IPS-18a (cell line): ENCODE data around the gene MVB12A.

ENCODE experiments used
- H3K27ac ChIP-seq: one replicate; pipeline ENCODE4 v1.5.1; 2013; ENCODE audit warnings: low read length
- H3K27me3 ChIP-seq: one replicate; pipeline ENCODE4 v1.6.1; 2013; ENCODE audit warnings: mild to moderate bottlenecking, low read length; ENCODE audit not compliant: control insufficient read depth, insufficient read depth
- H3K36me3 ChIP-seq: one replicate; pipeline ENCODE4 v1.6.1; 2013; ENCODE audit warnings: low read depth, low read length; ENCODE audit not compliant: control insufficient read depth
- H3K4me1 ChIP-seq: one replicate; pipeline ENCODE4 v1.6.1; 2013; ENCODE audit warnings: low read depth, low read length; ENCODE audit not compliant: control insufficient read depth
- H3K4me3 ChIP-seq: one replicate; pipeline ENCODE4 v1.5.1; 2013; ENCODE audit warnings: low read length
- H3K9ac ChIP-seq: one replicate; pipeline ENCODE4 v1.6.1; 2013; ENCODE audit warnings: mild to moderate bottlenecking, low read length, moderate library complexity
- H3K9me3 ChIP-seq: one replicate; pipeline ENCODE4 v1.6.1; 2013; ENCODE audit warnings: low read depth, low read length; ENCODE audit not compliant: control insufficient read depth

Gene MVB12A

GRCh38 chr19:17454576-17455071 is 34.8 kb downstream of the MVB12A start:
- Histone ChIP-seq H3K27ac (no peak overlapping the region), H3K4me3 (peak overlapping the region; percentile 50), H3K9ac (no peak overlapping the region), H3K4me1 (peaks cover 4% of the 10 kb centered on the region), H3K27me3 (peaks cover 37% of the 10 kb centered on the region), H3K36me3 (no peaks in the 10 kb centered on the region), H3K9me3 (no peaks in the 10 kb centered on the region)

DNA sequence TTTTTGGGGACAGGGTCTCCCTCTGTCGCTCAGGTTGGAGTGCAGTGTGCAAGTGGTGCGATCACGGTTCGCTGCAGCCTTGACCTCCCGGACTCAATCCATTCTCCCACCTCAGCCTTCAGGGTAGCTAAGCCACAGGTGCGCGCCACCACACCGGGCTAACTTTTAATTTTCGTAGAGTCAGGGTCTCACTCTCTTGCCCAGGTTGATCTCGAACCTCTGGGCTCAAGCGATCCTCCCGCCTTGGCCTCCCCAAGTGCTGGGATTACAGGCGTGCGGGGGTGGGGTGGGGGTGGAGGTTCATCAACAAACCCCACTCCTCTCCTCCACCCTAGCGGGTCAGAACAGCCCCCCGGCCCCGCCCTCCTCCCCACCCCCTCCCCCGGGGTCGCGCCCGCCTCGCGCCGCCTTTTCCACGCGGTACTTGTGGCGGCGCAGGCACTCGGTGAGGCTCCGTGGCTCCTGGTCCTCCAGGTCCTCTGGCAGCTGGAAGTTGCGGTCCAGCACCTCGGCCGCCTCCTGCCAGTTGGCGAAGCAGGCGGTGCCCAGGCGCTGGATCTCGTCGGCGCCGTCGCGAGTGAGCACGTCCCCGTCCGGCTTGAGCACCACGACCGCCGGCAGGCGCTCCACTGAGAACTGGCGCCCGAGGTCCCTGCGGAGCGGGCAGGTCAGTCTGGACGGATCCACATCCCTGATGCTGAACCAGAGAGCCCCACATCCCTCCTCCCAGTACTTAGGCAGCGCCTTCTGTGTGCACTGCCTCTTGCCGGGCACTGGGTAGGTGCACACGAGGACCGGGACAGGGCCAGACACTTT is 35.7 kb downstream of the MVB12A start:
- peaks cover 37% of the 10 kb centered on the region for H3K27me3 ChIP-seq
- H3K9ac ChIP-seq = no peak overlapping the region
- H3K4me3 ChIP-seq = no peak overlapping the region
- peaks cover 4% of the 10 kb centered on the region for H3K4me1 ChIP-seq
- no peaks in the 10 kb centered on the region for H3K36me3 ChIP-seq
- H3K9me3 ChIP-seq = no peaks in the 10 kb centered on the region
- H3K27ac ChIP-seq = no peak overlapping the region

DNA sequence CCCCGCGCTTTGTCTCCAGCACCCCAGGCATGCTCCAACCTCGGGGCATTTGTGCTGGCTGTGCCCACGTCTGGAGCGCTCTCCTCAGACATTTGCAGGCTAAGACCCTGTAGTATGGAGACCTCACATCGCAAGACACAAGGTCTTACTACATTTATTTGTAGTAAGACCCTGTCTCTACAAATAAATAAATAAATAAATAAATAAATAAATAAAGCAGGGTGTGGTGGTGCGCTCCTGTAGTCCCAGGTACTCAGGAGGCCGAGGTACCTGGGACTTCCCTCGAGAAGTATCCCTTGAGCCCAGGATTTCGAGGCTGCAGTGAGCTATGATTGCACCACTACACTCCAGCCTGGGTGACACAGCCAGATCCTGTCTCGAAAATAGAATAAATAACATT is 36.3 kb downstream of the MVB12A start:
- Histone ChIP-seq H3K9ac (no peak overlapping the region), H3K9me3 (no peaks in the 10 kb centered on the region), H3K4me1 (peaks cover 4% of the 10 kb centered on the region), H3K27ac (no peak overlapping the region), H3K4me3 (no peak overlapping the region), H3K36me3 (no peaks in the 10 kb centered on the region), H3K27me3 (peaks cover 37% of the 10 kb centered on the region)

GRCh38 chr19:17457616-17458015 is 37.8 kb downstream of the MVB12A start:
- Histone ChIP-seq H3K9me3 (no peaks in the 10 kb centered on the region), H3K4me1 (peaks cover 4% of the 10 kb centered on the region), H3K27ac (no peak overlapping the region), H3K9ac (no peak overlapping the region), H3K36me3 (no peaks in the 10 kb centered on the region), H3K4me3 (no peak overlapping the region), H3K27me3 (peaks cover 37% of the 10 kb centered on the region)

GRCh38 chr19:17458970-17459369 is 39.1 kb downstream of the MVB12A start:
- no peaks in the 10 kb centered on the region for H3K9me3 ChIP-seq
- H3K27me3 ChIP-seq = peaks cover 32% of the 10 kb centered on the region
- H3K27ac ChIP-seq = no peak overlapping the region
- no peak overlapping the region for H3K9ac ChIP-seq
- H3K4me3 ChIP-seq = no peak overlapping the region
- peaks cover 4% of the 10 kb centered on the region for H3K4me1 ChIP-seq
- H3K36me3 ChIP-seq = no peaks in the 10 kb centered on the region

- no peaks in the 10 kb centered on the region for H3K9me3 ChIP-seq
- no peak within 1 kb of the TSS for H3K9ac ChIP-seq
- no peaks in the 10 kb centered on the region for H3K4me1 ChIP-seq
- no peaks in the 10 kb centered on the region for H3K36me3 ChIP-seq
- H3K27me3 ChIP-seq = peaks cover 18% of the 10 kb centered on the region
- no peak within 1 kb of the TSS for H3K4me3 ChIP-seq
- no peak within 1 kb of the TSS for H3K27ac ChIP-seq
These were observed 40.8 kb downstream of the MVB12A start, which contains the start of gene NXNL1 for GRCh38 chr19:17460372-17461230. NXNL1 (minus strand) TSS chr19:17460926; CDS start chr19:17460869, 57 bp downstream.

- Histone ChIP-seq H3K27me3 (peaks cover 12% of the 10 kb centered on the region), H3K27ac (no peak overlapping the region), H3K4me3 (no peak overlapping the region), H3K9me3 (no peaks in the 10 kb centered on the region), H3K9ac (no peak overlapping the region), H3K4me1 (peaks cover 9% of the 10 kb centered on the region), H3K36me3 (no peaks in the 10 kb centered on the region)
These were observed 46.6 kb downstream of the MVB12A start for GRCh38 chr19:17466487-17466850.

DNA sequence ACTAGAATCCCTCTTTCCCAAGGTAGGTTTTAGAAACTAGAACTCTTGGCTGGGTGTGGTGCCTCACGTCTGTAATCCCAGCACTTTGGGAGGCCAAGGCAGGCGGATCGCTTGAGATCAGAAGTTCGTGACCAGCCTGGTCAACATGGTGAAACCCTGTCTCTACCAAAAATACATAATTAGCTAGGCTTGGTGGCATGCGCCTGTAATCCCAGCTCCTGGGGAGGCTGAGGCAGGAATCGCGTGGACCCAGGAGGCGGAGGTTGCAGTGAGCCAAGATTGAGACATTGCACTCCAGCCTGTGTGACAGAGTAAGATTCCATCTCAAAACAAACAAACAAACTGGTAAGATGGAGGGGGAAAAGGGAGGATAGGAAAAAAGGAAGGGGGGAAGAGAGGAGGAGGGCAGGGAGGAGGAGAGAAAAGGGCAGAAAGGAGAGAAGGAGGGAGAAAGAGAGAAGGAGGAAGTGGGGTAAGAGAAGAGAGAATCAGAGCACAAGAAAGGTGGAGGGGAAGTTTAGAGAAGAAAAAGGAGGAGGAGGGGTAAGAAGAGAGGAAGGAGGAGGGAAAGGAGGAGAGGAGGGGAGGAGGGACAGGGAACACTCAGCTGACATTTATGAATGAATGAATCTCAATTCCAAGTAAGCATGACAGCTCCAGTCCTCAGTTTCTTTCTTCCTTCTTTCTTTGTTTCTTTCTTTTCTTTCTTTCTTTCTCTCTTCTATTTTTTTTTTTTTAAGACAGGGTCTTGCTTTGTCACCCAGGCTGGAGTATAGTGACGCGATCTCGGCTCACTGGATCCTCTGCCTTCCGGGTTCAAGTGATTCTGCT is 47.8 kb downstream of the MVB12A start:
- H3K36me3 ChIP-seq = no peaks in the 10 kb centered on the region
- peaks cover 12% of the 10 kb centered on the region for H3K4me1 ChIP-seq
- H3K9ac ChIP-seq = no peak overlapping the region
- H3K27me3 ChIP-seq = peaks cover 17% of the 10 kb centered on the region
- H3K27ac ChIP-seq = no peak overlapping the region
- no peaks in the 10 kb centered on the region for H3K9me3 ChIP-seq
- no peak overlapping the region for H3K4me3 ChIP-seq

DNA sequence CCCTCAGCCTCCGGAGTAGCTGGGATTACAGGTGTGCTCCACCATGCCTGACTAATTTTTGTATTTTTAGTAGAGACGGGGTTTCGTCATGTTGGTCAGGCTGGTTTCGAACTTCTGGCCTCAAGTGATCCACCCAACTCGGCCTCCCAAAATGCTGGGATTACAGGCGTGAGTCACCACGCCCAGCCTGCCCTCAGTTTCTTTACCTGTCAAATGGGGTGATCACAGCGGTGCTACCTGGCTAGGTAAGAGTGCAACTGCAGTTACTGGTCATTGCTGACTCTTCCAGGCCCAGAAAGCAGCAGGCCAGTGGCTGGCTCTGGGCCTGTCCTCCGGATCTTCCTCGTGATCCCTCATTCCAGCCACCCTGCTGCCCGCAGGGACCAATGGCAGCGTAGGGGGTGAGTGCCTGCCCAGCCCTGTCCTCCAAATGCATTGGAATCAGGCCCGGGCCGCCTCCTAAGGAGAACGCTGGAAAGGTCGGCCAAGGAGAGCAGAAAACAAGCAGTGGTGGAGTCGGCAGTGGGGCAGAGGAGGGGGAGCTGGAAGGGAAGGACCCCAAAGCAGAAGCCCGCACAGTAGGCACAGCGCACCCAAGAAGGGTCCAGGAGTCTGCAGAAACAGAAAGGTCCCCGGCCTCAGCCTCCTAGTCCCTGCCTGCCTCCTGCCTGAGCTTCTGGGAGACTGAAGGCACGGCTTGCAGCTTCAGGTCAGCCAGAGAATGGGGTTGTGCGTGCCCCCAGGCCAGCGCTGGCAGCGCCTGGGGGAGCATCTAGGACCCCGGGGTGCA is 48.6 kb downstream of the MVB12A start:
- no peaks in the 10 kb centered on the region for H3K9me3 ChIP-seq
- peak overlapping the region; percentile 85 for H3K4me3 ChIP-seq
- peaks cover 17% of the 10 kb centered on the region for H3K27me3 ChIP-seq
- H3K36me3 ChIP-seq = no peaks in the 10 kb centered on the region
- peak overlapping the region; percentile 38 for H3K9ac ChIP-seq
- H3K4me1 ChIP-seq = peaks cover 12% of the 10 kb centered on the region
- H3K27ac ChIP-seq = no peak overlapping the region

DNA sequence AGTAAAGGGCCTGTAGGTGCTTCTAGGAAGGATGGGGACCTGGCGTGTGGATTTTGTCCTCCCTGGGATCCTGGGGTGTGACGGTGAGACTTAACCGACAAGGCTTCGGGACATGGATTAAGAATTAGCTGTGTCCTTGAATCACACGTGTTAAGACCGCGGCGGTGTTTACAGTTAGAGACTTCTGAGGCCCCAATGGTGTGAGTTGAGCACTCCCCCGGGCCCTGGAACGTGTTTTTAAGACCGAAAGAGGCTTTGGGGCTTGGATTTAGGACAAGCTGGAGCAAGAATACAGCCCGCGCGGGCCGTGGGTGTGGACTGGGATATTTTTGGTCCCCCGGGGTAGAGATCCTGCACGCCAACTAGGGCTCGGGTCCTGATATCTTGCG is 49.2 kb downstream of the MVB12A start:
- H3K27me3 ChIP-seq = peaks cover 17% of the 10 kb centered on the region
- peak overlapping the region; percentile 85 for H3K4me3 ChIP-seq
- no peak overlapping the region for H3K27ac ChIP-seq
- H3K36me3 ChIP-seq = no peaks in the 10 kb centered on the region
- H3K9ac ChIP-seq = peak overlapping the region; percentile 38
- peaks cover 12% of the 10 kb centered on the region for H3K4me1 ChIP-seq
- no peaks in the 10 kb centered on the region for H3K9me3 ChIP-seq
